HG02623 (cell line): Measurements from ENCODE around the gene STAT2.
"Not testable (repeated sequence)": the region's sequence is repeated elsewhere in the genome, so short reads cannot be mapped to it uniquely, and the experiment has no call there.

Experiments used
- ATAC-seq: cut with Tn5 transposase; IDR thresholded peaks from one replicate; pipeline ENCODE4 v1.9.1; 2021; ENCODE audit warnings: moderate library complexity; ENCODE audit not compliant: unreplicated experiment

STAT2 gene

DNA sequence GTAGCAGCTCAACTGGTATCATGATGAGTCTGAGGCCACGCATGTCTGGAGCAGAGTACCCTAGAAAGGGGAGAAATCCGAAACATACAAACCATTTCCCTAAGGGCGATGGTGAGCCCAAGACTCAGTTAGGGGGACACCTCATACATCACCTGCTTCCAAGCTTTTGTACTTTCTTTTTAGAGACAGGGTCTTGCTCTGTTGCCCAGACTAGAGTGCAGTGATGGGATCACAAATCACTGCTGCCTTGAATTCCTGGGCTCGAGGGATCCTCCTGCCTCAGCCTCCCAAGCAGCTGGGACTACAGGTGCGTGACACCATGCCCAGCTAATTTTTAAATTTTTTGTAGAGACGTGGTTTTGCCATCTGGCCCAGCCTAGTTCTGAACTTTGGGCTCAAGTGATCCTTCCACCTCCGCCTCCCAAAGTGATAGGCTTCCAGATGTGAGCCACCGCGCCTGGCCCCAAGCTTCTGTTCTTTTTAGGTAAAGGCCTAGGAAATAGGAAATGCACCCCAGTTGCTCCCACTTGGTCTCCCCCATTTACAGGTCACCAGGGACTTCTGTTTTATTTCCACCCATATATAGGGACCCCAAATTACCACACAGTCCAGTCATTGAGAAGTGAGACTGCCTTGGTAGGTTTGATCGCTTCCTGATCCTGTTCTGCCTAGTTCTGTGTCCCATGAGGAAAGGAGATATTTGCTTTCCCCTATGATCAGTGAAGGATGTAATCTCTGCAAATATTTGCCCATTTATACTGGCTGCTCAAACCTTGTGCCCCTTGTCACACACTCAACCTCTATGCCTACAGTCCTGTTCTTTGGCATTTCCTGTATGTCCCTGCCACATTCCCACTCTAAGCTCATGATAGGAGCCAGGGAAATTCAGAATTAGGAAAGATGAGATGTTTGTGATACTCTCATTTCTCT lies 2.5 kb upstream of the STAT2 start, which contains the start of gene APOF:
APOF (minus strand) TSS at position 728 of the 930 bp plus-strand sequence; CDS start at position 616, 112 bp downstream.
- no peak for ATAC-seq

DNA sequence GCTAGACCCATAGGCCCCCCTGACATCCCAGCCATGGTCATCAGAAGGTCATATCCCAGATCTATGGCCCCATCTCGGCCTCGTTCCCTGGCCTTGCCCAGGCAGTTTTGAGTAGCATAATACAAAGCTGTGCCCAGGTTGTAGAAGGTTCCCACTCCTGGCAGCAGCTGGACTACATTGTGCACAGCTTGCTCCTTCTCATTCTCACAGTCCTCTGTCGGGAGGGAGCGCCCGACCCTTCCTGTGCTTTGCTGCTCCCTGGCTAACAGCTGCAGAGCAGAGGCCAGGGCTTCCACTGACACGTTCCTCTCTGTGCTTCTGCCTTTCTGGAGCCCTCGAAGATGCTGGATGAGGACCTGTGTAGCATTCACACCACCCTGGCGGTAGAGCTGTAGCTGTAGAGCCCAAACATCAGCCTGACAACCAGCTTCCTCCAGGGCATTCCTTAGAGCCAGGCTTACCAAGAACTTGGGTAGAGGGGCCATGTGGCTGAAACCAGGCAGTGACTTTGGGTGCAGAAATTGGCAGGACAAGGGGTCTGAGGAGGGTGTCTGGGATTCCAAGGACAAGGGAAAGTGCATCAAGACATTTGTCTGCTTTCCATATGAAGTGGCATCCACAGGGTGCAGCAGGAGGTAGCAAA lies 1.7 kb upstream of the STAT2 start:
- no peak for ATAC-seq

DNA sequence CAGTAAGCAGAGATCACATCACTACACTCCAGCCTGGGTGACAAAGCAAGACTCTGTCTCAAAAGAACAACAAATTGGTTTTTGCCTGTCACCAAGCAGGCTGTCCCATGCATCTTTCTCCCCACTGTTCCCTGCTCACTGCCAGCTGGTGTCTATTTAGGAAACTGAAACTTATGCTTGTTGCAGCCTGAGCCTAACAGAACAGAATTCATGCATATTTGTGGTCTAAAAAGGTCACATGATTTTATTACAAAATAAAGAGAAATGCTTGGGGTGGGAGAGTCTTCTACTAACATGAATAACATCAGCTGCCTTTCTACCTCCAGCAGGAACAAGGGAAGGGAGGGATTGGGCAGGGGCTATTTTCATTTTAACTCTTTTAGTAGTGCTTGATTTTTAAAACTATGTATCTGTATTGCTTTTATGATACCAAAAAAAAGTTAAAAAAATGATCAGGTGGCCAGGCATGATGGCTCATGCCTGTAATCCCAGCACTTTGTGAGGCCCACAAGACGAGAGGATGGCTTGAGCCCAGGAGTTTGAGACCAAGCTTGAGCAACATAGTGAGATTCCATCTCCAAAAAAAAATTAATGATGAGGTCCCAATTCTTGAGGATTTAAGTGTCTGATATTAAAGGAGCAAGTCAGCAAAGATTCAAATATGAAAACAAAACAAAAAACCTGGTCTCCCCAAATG lies 923 bp downstream of the STAT2 start:
- no peak for ATAC-seq

DNA sequence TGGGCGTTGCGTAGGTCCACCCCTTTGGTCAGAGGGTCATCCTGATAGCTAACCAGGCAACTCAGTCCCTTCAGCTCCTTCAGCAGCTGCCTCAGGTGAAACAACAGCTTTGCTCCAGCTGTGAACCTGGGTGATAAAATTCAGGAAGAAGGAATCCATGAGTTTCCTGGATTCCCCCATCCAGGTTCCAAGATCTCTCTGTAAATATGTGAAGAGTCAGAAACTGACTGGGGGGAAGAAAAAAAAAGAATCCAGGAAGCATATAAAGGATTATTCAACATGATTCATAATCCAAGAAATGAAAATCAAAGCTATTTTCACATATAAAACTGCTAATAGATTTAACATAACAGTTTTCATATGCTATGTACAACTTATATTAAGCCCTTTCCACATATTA lies 8.6 kb downstream of the STAT2 start:
- no peak for ATAC-seq

GRCh38 chr12:56350662-56351061 lies 9.2 kb downstream of the STAT2 start:
- ATAC-seq = no peak

GRCh38 chr12:56348776-56349175 lies 11.1 kb downstream of the STAT2 start:
- ATAC-seq = no peak

DNA sequence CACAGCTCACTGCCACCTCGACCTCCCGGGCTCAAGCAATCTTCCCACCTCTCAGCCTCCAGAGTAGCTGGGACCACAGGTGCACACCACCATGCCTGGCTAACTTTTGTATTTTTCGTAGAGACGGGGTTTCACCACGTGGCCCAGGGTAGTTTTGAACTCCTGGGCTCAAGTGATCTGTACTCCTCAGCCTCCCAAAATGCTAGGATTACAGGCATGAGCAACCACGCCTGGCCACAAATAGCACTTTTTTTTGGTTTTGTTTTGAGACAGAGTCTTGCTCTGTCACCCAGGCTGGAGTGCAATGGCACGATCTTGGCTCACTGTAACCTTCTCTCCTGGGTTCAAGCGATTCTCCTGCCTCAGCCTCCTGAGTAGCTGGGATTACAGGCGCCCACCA lies 12.7 kb downstream of the STAT2 start:
- ATAC-seq = not testable (repeated sequence)

GRCh38 chr12:56346675-56347074 lies 13.2 kb downstream of the STAT2 start:
- ATAC-seq = no peak

- ATAC-seq = not testable (repeated sequence)
Measured at GRCh38 chr12:56342290-56342689, 17.6 kb downstream of the STAT2 start.

- ATAC-seq = no peak
Measured at GRCh38 chr12:56341616-56342015, 18.3 kb downstream of the STAT2 start.

DNA sequence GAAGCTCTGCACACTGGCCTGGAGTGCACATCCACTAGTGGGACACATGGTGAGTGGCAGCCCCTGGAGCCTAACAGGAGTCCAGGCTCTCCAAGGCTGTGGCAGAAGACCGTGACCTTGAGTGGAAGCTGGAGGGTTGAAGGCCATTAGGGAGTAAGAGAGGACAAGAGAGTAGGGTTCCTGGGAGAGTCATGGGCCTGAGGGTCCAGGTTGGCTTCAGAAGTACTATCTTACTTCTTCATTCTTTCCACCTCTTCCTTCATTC lies 20.8 kb downstream of the STAT2 start:
- no peak for ATAC-seq

GRCh38 chr12:56338308-56339157 lies 21.4 kb downstream of the STAT2 start, which contains the start of gene IL23A:
IL23A (plus strand) TSS chr12:56338884; CDS start chr12:56339045, 161 bp downstream.
- ATAC-seq = no peak

GRCh38 chr12:56337753-56338251 lies 22.1 kb downstream of the STAT2 start:
- ATAC-seq = no peak

DNA sequence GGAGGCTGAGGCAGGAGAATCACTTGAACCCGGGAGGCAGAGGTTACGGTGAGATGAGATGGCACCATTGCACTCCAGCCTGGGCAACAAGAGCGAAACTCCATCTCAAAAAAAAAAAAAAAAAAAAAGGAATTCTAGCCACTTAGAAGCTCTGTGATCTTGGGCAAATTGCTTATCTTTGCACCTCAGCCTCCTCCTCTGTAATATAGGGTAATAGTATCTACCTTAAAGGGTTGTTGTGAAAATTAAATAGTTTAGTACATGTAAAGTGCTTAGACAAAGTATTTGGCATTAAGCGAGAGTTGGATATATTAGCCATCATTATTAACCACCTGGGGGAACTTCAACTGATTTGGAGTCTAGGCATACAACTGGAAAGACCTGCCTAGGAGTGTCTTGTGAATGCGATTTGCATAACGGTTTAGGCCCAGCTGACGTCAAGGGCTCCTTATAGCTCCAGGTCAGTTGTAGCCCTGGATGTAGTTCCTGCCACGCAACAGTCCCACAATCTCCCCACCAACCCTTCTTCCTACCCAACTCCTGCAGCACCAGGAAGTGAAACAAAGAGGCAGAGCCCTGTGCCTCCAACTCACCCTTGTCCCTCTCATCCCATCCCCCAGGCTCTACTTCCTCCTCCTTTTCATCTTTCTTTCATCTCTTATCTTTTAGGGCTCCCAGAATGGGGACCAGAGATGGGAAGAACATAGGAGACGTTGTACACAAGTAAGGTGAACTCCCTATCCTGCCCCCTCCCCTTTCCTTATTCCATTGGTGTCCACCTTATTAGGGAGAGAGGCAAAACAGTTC lies 23.3 kb downstream of the STAT2 start:
- no peak for ATAC-seq

GRCh38 chr12:56335527-56335926 lies 24.4 kb downstream of the STAT2 start:
- not testable (repeated sequence) for ATAC-seq

- ATAC-seq = no peak
Measured at GRCh38 chr12:56334490-56334793, 25.5 kb downstream of the STAT2 start.

- ATAC-seq = peak; percentile 86
Measured at GRCh38 chr12:56333679-56334489, 26.0 kb downstream of the STAT2 start, which contains the start of gene PAN2. PAN2 (minus strand) TSS chr12:56334000; CDS start chr12:56333094, 906 bp downstream.

- ATAC-seq = no peak
Measured at GRCh38 chr12:56333197-56333678, 26.7 kb downstream of the STAT2 start.
